SK-N-SH (cell line): ENCODE results near the gene MAPKAP1. TPM values are rescaled to one million over a fixed set of nuclear protein-coding genes. Genes with fewer than 3 reads are reported as not detected.

Experiments
- CTCF ChIA-PET: fragments of 300-600, 350-600 bp; formaldehyde crosslinking; extraction: SDS; loops from one replicate; lab custom pipeline; 2021; lab: Yijun Ruan, JAX
- POLR2A ChIA-PET: fragments of 350-600 bp; sonication (Branson Sonifier 250); formaldehyde crosslinking; extraction: SDS; loops from one replicate; lab custom pipeline; 2020; ENCODE audit warnings: antibody characterized with exemption, inconsistent platforms; lab: Yijun Ruan, JAX
- DNase-seq: peaks from one replicate; pipeline ENCODE4 v3.0.0; 2012
- H2AFZ ChIP-seq: fragments of 200-600 bp; sonication (generic); 2 replicates; pipeline ENCODE4 v1.8.1; 2016; ENCODE audit warnings: antibody characterized with exemption, mild to moderate bottlenecking, low read depth
- H3F3A ChIP-seq: fragments of 200-600 bp; sonication (generic); replicated peaks from 2 replicates; pipeline ENCODE3; 2016; ENCODE audit warnings: antibody characterized with exemption, mild to moderate bottlenecking; ENCODE audit not compliant: insufficient read depth
- H3K27ac ChIP-seq, 2 experiments: fragments of 200-500 bp in 1 of 2; fragments of 200-600 bp in 1 of 2; sonication (Bioruptor generic) in 1 of 2; sonication (generic), shearing (Covaris generic) in 1 of 2; 2 replicates each; pipeline versions ENCODE4 v1.5.1 to v1.6.1; 2014 to 2016; ENCODE audit warnings: low read depth in 2 of 2, inconsistent platforms in 1 of 2, low read length in 1 of 2, mild to moderate bottlenecking in 1 of 2, mixed read lengths in 1 of 2
- H3K27me3 ChIP-seq: fragments of 200-600 bp; sonication (generic), shearing (Covaris generic); 2 replicates; pipeline ENCODE4 v1.6.1; 2016; ENCODE audit warnings: mixed run types; ENCODE audit not compliant: insufficient read depth
- H3K36me3 ChIP-seq, 2 experiments: fragments of 200-500 bp in 1 of 2; fragments of 200-600 bp in 1 of 2; sonication (Bioruptor generic) in 1 of 2; sonication (generic) in 1 of 2; replicated peaks in 1 of 2; 2 replicates each; pipeline versions ENCODE3 to v1.5.1; 2014 to 2016; ENCODE audit warnings: low read length in 1 of 2, mild to moderate bottlenecking in 1 of 2; ENCODE audit not compliant: insufficient read depth in 2 of 2, control insufficient read depth in 1 of 2
- H3K4me1 ChIP-seq, 2 experiments: fragments of 200-500 bp in 1 of 2; fragments of 200-600 bp in 1 of 2; sonication (Bioruptor generic) in 1 of 2; sonication (generic), shearing (Covaris generic) in 1 of 2; 2 replicates each; pipeline versions ENCODE4 v1.5.1 to v1.6.1; 2014 to 2016; ENCODE audit warnings: low read depth in 1 of 2, low read length in 1 of 2, mixed run types in 1 of 2; ENCODE audit not compliant: insufficient read depth in 2 of 2, control insufficient read depth in 1 of 2
- H3K4me2 ChIP-seq: fragments of 200-600 bp; sonication (generic), shearing (Covaris generic); 2 replicates; pipeline ENCODE4 v1.6.1; 2017; ENCODE audit warnings: mixed run types
- H3K4me3 ChIP-seq, 2 experiments: fragments of 200-500 bp in 1 of 2; fragments of 200-600 bp in 1 of 2; sonication (Bioruptor generic) in 1 of 2; sonication (generic), shearing (Covaris generic) in 1 of 2; 2 replicates each; pipeline versions ENCODE4 v1.5.1 to v1.8.1; 2014 to 2016; ENCODE audit warnings: low read depth in 2 of 2, inconsistent platforms in 1 of 2, low read length in 1 of 2, mild to moderate bottlenecking in 1 of 2, mixed read lengths in 1 of 2, moderate library complexity in 1 of 2
- H3K79me2 ChIP-seq: fragments of 200-600 bp; sonication (generic); 2 replicates; pipeline ENCODE4 v1.8.1; 2017; ENCODE audit warnings: mild to moderate bottlenecking; ENCODE audit not compliant: insufficient read depth
- H3K9ac ChIP-seq: fragments of 200-600 bp; sonication (generic); 2 replicates; pipeline ENCODE4 v1.6.1; 2017; ENCODE audit warnings: mixed run types
- H3K9me2 ChIP-seq: fragments of 200-600 bp; sonication (generic); 2 replicates; pipeline ENCODE4 v1.6.1; 2017; ENCODE audit warnings: mixed run types
- H3K9me3 ChIP-seq: fragments of 200-600 bp; sonication (generic); 2 replicates; pipeline ENCODE4 v1.6.1; 2017; ENCODE audit warnings: mixed run types, mild to moderate bottlenecking, moderate library complexity
- H4K20me1 ChIP-seq: fragments of 200-600 bp; sonication (generic); 2 replicates; pipeline ENCODE4 v1.6.1; 2017; ENCODE audit warnings: mild to moderate bottlenecking, mixed run types; ENCODE audit not compliant: insufficient read depth
- CHD2 ChIP-seq: fragments of 150-350 bp; IDR thresholded peaks from 2 replicates; pipeline ENCODE4 v1.6.1; 2018; ENCODE audit warnings: low read length; ENCODE audit not compliant: partially characterized antibody
- FOSL2 ChIP-seq: IDR thresholded peaks from 2 replicates; pipeline ENCODE4 v1.4.0; 2012; ENCODE audit warnings: low read depth, mild to moderate bottlenecking, moderate library complexity, borderline replicate concordance
- GATA2 ChIP-seq: sonication (generic); formaldehyde crosslinking; IDR thresholded peaks from 2 replicates; pipeline ENCODE4 v1.5.0; 2020; ENCODE audit warnings: mild to moderate bottlenecking, missing genetic modification reagents
- MEF2A ChIP-seq: IDR thresholded peaks from 2 replicates; pipeline ENCODE4 v1.4.0; 2012; ENCODE audit warnings: low read depth, borderline replicate concordance
- NFIC ChIP-seq: IDR thresholded peaks from 2 replicates; pipeline ENCODE4 v1.4.0; 2012; ENCODE audit warnings: borderline replicate concordance
- POLR2AphosphoS5 ChIP-seq: IDR thresholded peaks from 2 replicates; pipeline ENCODE4 v1.6.1; 2012; ENCODE audit warnings: low read depth, low read length
- RAD21 ChIP-seq: IDR thresholded peaks from 2 replicates; pipeline ENCODE4 v1.6.1; 2012; ENCODE audit warnings: mild to moderate bottlenecking, low read length
- RFX5 ChIP-seq: IDR thresholded peaks from 2 replicates; pipeline ENCODE4 v1.6.1; 2012; ENCODE audit warnings: mild to moderate bottlenecking, improper control_type of control experiment, low read length
- RXRA ChIP-seq: IDR thresholded peaks from 2 replicates; pipeline ENCODE4 v1.4.0; 2012; ENCODE audit warnings: low read depth, mild to moderate bottlenecking, borderline replicate concordance
- SMC3 ChIP-seq: IDR thresholded peaks from 2 replicates; pipeline ENCODE4 v1.6.1; 2012; ENCODE audit warnings: low read depth, low read length, improper control_type of control experiment
- TCF12 ChIP-seq: IDR thresholded peaks from 2 replicates; pipeline ENCODE4 v1.4.0; 2012
- TEAD4 ChIP-seq: IDR thresholded peaks from 2 replicates; pipeline ENCODE4 v1.4.0; 2012; ENCODE audit warnings: mild to moderate bottlenecking, borderline replicate concordance; ENCODE audit not compliant: insufficient read depth
- WGBS: methylation state at CpG from one replicate; pipeline ENCODE4 v1.1.6; 2017; ENCODE audit warnings: low lambda C conversion rate; 5-methylcytosine and 5-hydroxymethylcytosine counted together
- polyA plus RNA-seq, 3 experiments: library from polyadenylated mRNA; depleted of rRNA; stranded (reverse); fragments of >200 nt; gene quantifications; 2 replicates each; pipeline ENCODE4 v1.2.3, GENCODE V29; 2012
- TF ChIP-seq, protein P1 (sequence below): fragments of 150-350 bp; IDR thresholded peaks from 2 replicates; pipeline ENCODE4 v1.6.1; 2017; ENCODE audit warnings: antibody characterized with exemption, low read length, low read depth, borderline replicate concordance
- TF ChIP-seq, protein P2 (sequence below): fragments of 200-600 bp; sonication (generic); IDR thresholded peaks from 2 replicates; pipeline ENCODE4 v1.6.1; 2017; ENCODE audit warnings: antibody characterized with exemption, mild to moderate bottlenecking, moderate library complexity
- TF ChIP-seq, protein P3 (sequence below): IDR thresholded peaks from 2 replicates; pipeline ENCODE4 v1.6.1; 2012; ENCODE audit warnings: mild to moderate bottlenecking, low read depth, low read length, moderate library complexity
- TF ChIP-seq, protein P4 (sequence below): IDR thresholded peaks from 2 replicates; pipeline ENCODE4 v1.4.0; 2012; ENCODE audit warnings: low read depth, borderline replicate concordance

Gene MAPKAP1
- polyA plus RNA-seq, 1 of the 3 experiments (the other 2 are of a cell fraction), result 117 TPM

DNA sequence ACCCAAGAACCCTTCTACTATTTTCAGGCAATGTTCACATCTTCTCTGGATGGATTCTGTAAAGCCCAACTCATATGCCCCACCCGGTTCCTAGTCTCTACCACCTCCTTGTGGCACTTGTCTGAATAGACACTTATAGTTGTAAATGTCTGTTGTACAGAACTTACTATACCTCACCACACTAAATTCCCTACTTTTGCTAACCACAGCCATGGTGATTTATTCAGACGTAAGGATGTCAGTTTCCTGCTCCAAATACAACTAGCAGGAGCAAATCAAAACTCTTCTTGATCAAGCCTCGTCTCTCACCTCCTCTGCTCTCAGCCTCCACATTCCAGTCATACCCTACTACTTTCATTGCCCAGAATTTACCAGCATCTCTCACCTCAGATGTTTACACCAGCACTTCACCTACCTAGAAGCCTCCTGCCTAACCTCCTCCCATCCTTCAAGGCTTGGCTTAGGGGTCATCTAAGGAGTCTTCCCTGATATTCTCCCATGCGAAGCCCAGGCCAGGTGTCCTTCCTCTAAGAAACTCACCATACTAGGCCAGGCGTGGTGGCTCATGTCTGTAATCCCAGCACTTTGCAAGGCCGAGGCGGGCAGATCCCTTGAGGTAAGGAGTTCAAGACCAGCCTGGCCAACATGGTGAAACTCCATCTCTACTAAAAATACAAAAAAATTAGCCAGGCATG lies 75.5 kb downstream of the MAPKAP1 start:
- Histone ChIP-seq H3K9me2 (no peaks in the 10 kb centered on the region), H3K9me3 (no peaks in the 10 kb centered on the region), H3K36me3 (peaks cover 0 to 4% of the 10 kb centered on the region in 2 experiments), H3K9ac (no peak overlapping the region), H3K27me3 (no peaks in the 10 kb centered on the region), H3K4me3 (no peak overlapping the region), H3F3A (peaks cover 21% of the 10 kb centered on the region), H3K27ac (0 out of 4 replicates have a peak overlapping the region, but pooled peaks of 1 of the 2 experiments have one; percentile 11), H4K20me1 (peaks cover 34% of the 10 kb centered on the region), H3K79me2 (peaks cover 93% of the 10 kb centered on the region), H2AFZ (no peak overlapping the region), H3K4me2 (no peak overlapping the region), H3K4me1 (peaks cover 13 to 32% of the 10 kb centered on the region in 2 experiments; a peak in 3 of 4 replicates)
- no peak for TF ChIP-seq NFIC
- TF ChIP-seq TEAD4, result no peak
- TF ChIP-seq POLR2AphosphoS5, result no peak
- TF ChIP-seq, protein P1, sequence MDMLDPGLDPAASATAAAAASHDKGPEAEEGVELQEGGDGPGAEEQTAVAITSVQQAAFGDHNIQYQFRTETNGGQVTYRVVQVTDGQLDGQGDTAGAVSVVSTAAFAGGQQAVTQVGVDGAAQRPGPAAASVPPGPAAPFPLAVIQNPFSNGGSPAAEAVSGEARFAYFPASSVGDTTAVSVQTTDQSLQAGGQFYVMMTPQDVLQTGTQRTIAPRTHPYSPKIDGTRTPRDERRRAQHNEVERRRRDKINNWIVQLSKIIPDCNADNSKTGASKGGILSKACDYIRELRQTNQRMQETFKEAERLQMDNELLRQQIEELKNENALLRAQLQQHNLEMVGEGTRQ, result no peak
- TF ChIP-seq SMC3, result peak; percentile 80
- no peak for TF ChIP-seq GATA2 (CRISPR knock-in tag)
- TF ChIP-seq RAD21, result peak; percentile 90
- no peak for TF ChIP-seq CHD2
- TF ChIP-seq, protein P2, sequence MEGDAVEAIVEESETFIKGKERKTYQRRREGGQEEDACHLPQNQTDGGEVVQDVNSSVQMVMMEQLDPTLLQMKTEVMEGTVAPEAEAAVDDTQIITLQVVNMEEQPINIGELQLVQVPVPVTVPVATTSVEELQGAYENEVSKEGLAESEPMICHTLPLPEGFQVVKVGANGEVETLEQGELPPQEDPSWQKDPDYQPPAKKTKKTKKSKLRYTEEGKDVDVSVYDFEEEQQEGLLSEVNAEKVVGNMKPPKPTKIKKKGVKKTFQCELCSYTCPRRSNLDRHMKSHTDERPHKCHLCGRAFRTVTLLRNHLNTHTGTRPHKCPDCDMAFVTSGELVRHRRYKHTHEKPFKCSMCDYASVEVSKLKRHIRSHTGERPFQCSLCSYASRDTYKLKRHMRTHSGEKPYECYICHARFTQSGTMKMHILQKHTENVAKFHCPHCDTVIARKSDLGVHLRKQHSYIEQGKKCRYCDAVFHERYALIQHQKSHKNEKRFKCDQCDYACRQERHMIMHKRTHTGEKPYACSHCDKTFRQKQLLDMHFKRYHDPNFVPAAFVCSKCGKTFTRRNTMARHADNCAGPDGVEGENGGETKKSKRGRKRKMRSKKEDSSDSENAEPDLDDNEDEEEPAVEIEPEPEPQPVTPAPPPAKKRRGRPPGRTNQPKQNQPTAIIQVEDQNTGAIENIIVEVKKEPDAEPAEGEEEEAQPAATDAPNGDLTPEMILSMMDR, result peak; percentile 68
- TF ChIP-seq MEF2A, result no peak
- 87% methylated on average over 7 of the region's 7 CpGs for WGBS
- ChIA-PET POLR2A (no interaction called here), CTCF (interaction anchor here (1.1 to 2.5 kb wide), 3 partner anchors 73 to 223 kb away, joined by 10 to 13 read pairs (median 12); no protein-coding TSS in a partner anchor)
- DNase-seq, result peak; percentile 71

DNA sequence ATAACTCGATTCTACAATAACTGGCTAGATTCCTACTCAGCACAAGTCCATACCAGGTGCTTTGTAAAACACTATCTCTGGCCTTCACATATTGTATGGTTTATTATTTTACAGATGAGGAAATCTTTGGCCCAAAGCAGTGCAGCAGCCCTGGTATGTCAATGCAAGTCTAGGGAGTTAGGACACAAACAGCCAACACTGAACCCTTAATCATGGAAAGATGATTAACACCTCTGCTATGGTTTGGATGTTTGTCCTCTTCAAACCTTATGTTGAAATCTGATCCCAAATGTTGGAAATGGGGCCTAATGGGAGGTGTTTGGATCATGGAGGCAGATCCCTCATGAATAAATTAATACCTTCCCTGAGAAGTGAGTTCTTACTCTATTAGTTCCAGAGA lies 76.6 kb downstream of the MAPKAP1 start:
- H3K4me1 ChIP-seq, result peaks cover 15 to 38% of the 10 kb centered on the region in 2 experiments
- 100% methylated on average over 1 of the region's 1 CpG for WGBS
- TF ChIP-seq RXRA (no peak), RFX5 (no peak), TEAD4 (no peak), RAD21 (no peak), CHD2 (no peak), FOSL2 (no peak), TCF12 (no peak)
- TF ChIP-seq, protein P3, sequence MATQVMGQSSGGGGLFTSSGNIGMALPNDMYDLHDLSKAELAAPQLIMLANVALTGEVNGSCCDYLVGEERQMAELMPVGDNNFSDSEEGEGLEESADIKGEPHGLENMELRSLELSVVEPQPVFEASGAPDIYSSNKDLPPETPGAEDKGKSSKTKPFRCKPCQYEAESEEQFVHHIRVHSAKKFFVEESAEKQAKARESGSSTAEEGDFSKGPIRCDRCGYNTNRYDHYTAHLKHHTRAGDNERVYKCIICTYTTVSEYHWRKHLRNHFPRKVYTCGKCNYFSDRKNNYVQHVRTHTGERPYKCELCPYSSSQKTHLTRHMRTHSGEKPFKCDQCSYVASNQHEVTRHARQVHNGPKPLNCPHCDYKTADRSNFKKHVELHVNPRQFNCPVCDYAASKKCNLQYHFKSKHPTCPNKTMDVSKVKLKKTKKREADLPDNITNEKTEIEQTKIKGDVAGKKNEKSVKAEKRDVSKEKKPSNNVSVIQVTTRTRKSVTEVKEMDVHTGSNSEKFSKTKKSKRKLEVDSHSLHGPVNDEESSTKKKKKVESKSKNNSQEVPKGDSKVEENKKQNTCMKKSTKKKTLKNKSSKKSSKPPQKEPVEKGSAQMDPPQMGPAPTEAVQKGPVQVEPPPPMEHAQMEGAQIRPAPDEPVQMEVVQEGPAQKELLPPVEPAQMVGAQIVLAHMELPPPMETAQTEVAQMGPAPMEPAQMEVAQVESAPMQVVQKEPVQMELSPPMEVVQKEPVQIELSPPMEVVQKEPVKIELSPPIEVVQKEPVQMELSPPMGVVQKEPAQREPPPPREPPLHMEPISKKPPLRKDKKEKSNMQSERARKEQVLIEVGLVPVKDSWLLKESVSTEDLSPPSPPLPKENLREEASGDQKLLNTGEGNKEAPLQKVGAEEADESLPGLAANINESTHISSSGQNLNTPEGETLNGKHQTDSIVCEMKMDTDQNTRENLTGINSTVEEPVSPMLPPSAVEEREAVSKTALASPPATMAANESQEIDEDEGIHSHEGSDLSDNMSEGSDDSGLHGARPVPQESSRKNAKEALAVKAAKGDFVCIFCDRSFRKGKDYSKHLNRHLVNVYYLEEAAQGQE, result no peak
- TF ChIP-seq, protein P4, sequence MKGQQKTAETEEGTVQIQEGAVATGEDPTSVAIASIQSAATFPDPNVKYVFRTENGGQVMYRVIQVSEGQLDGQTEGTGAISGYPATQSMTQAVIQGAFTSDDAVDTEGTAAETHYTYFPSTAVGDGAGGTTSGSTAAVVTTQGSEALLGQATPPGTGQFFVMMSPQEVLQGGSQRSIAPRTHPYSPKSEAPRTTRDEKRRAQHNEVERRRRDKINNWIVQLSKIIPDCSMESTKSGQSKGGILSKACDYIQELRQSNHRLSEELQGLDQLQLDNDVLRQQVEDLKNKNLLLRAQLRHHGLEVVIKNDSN, result no peak
- TF ChIP-seq, protein P2, result no peak

More for the DNA sequence above, 76.6 kb downstream of the MAPKAP1 start:
- Histone ChIP-seq H3K9me3 (no peaks in the 10 kb centered on the region), H3K9me2 (no peaks in the 10 kb centered on the region), H3K9ac (no peak overlapping the region), H3K27ac (no peak overlapping the region), H3K27me3 (no peaks in the 10 kb centered on the region), H3K4me2 (no peak overlapping the region), H3K36me3 (peaks cover 0 to 4% of the 10 kb centered on the region in 2 experiments), H2AFZ (no peak overlapping the region), H3K4me3 (no peak overlapping the region), H3K79me2 (peaks cover 93% of the 10 kb centered on the region), H3F3A (peaks cover 21% of the 10 kb centered on the region), H4K20me1 (peaks cover 35% of the 10 kb centered on the region)
- ChIA-PET POLR2A (no interaction called here), CTCF (interaction anchor here (0.8 to 2.5 kb wide), 5 partner anchors 40 to 222 kb away, joined by 3 to 13 read pairs (median 5); no protein-coding TSS in a partner anchor)
- no peak for DNase-seq
